GM23248 (cell line): Measurements from ENCODE around the gene CLEC4F. TPM values are rescaled to one million over a fixed set of nuclear protein-coding genes. Genes with fewer than 3 reads are reported as not detected.

Source experiments
- DNase-seq: peaks from one replicate; pipeline ENCODE4 v3.0.0-alpha.2; 2015
- H2AFZ ChIP-seq: fragments of 200-600 bp; sonication (generic); 2 replicates; pipeline ENCODE4 v1.6.1; 2016; ENCODE audit warnings: antibody characterized with exemption
- H3F3A ChIP-seq: fragments of 200-600 bp; sonication (generic); 2 replicates; pipeline ENCODE4 v1.6.1; 2016; ENCODE audit warnings: mild to moderate bottlenecking, antibody characterized with exemption, mixed run types; ENCODE audit not compliant: insufficient read depth
- H3K27ac ChIP-seq: fragments of 200-600 bp; sonication (generic); 2 replicates; pipeline ENCODE4 v1.5.1; 2016; ENCODE audit warnings: mild to moderate bottlenecking
- H3K27me3 ChIP-seq: fragments of 200-600 bp; sonication (generic); replicated peaks from 2 replicates; pipeline ENCODE4 v1.6.1; 2016; ENCODE audit warnings: mild to moderate bottlenecking; ENCODE audit not compliant: insufficient read depth
- H3K36me3 ChIP-seq: fragments of 200-600 bp; sonication (generic); 2 replicates; pipeline ENCODE4 v1.6.1; 2016; ENCODE audit warnings: low read depth, mild to moderate bottlenecking
- H3K4me1 ChIP-seq: fragments of 200-600 bp; sonication (generic); 2 replicates; pipeline ENCODE4 v1.6.1; 2016; ENCODE audit warnings: mild to moderate bottlenecking; ENCODE audit not compliant: insufficient read depth
- H3K4me2 ChIP-seq: fragments of 200-600 bp; sonication (generic); one replicate; pipeline ENCODE4 v1.6.1; 2016; ENCODE audit warnings: mild to moderate bottlenecking; ENCODE audit not compliant: unreplicated experiment
- H3K4me3 ChIP-seq: fragments of 200-600 bp; sonication (generic); 2 replicates; pipeline ENCODE4 v1.5.1; 2016; ENCODE audit warnings: mild to moderate bottlenecking
- H3K79me2 ChIP-seq: fragments of 200-600 bp; sonication (generic); 2 replicates; pipeline ENCODE4 v1.6.1; 2016; ENCODE audit warnings: mild to moderate bottlenecking; ENCODE audit not compliant: insufficient read depth
- H3K9ac ChIP-seq: fragments of 200-600 bp; sonication (generic); 2 replicates; pipeline ENCODE4 v1.6.1; 2016; ENCODE audit warnings: mild to moderate bottlenecking
- H3K9me2 ChIP-seq: fragments of 200-600 bp; sonication (generic); 2 replicates; pipeline ENCODE4 v1.6.1; 2016; ENCODE audit warnings: mixed run types, mild to moderate bottlenecking, moderate library complexity; ENCODE audit not compliant: insufficient read depth
- H3K9me3 ChIP-seq: fragments of 200-600 bp; sonication (generic); one replicate; pipeline ENCODE4 v1.6.1; 2017; ENCODE audit warnings: low read depth
- H4K20me1 ChIP-seq: fragments of 200-600 bp; sonication (generic); 2 replicates; pipeline ENCODE4 v1.6.0; 2016; ENCODE audit not compliant: insufficient read depth
- EZH2 ChIP-seq: fragments of 200-600 bp; sonication (generic); IDR thresholded peaks from 2 replicates; pipeline ENCODE4 v1.6.1; 2018; ENCODE audit warnings: antibody characterized with exemption, mild to moderate bottlenecking; ENCODE audit not compliant: insufficient read depth, poor library complexity, severe bottlenecking
- EZH2phosphoT487 ChIP-seq: fragments of 200-600 bp; sonication (generic); IDR thresholded peaks from 2 replicates; pipeline ENCODE4 v1.6.1; 2018; ENCODE audit warnings: antibody characterized with exemption, moderate library complexity, mild to moderate bottlenecking, low read depth; ENCODE audit not compliant: insufficient read depth
- WGBS, 2 experiments: methylation state at CpG; one replicate each; pipeline ENCODE4 v1.1.6; 2015 to 2017; ENCODE audit warnings: low lambda C conversion rate in 2 of 2, low coverage in 1 of 2; ENCODE audit errors: missing lambda C conversion rate in 2 of 2; 5-methylcytosine and 5-hydroxymethylcytosine counted together
- in situ Hi-C: fragments of 300-500 bp; cut with MboI; formaldehyde crosslinking; loops from 2 replicates; pipeline ENCODE4 v1.15.0; 2020
- polyA plus RNA-seq: library from polyadenylated mRNA; unstranded; fragments of >200 nt; fragmentation: Nextera tagmentation; extraction: Ambion mirVana; gene quantifications from 2 replicates; pipeline ENCODE4 v1.2.1, GENCODE V29; 2016
- total RNA-seq: library from RNA; depleted of rRNA; stranded (reverse); fragments of >200 nt; shearing (Covaris generic); gene quantifications from 2 replicates; pipeline ENCODE4 v1.2.3, GENCODE V29; 2014

The CLEC4F gene
- total and polyA plus RNA-seq, 2 experiments from 2014 or later, result not detected

DNA sequence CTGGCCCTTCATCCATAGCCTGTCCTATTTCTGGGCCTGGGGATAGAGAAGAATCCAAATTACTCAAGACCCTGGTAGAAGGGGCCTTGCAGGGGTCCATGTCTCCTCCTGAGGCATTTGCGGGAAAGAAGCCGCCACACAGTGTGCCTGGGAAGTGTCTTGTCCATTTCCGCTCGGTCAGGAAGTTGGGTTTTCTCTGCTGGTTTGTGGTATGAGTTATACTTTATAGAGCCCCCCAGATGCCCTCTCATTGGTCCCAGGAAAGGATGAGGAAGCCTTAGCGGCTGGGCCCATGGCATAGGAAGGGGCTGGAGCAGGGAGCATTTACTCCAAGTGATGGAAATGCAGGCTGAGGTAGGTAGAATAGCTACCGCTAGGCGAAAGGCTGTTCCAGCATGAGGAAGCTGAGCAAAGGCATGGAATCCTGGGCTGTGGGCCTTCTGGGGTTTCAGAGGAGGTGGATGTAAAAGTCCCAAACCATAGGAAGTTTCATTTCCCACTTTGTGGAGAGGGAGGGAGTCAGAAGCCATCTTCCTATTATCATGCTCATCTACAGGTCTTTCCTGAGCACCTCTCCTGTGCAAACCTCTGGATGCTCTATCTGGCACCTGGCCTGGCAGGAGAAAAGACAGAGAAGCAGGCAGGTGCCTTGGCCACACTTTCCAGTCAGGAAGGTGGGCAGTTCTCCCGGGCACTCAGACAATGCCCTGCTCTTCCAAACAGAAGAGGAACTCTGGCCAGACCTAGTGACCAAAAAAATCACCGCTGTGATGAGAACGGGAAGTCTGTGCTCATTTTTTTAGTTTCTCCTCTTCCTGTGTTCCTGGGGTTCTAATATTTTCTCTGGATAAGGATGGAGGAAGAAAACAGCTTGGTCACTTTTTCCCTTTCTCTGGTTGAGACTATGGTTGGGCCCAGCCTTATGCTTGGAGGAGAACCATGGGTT is 17.9 kb upstream of the CLEC4F start:
- Histone ChIP-seq H3K9me3 (no peaks in the 10 kb centered on the region), H3K9ac (no peak overlapping the region), H3K79me2 (no peaks in the 10 kb centered on the region), H3F3A (no peaks in the 10 kb centered on the region), H3K4me3 (no peak overlapping the region), H2AFZ (no peak overlapping the region), H4K20me1 (no peaks in the 10 kb centered on the region), H3K9me2 (no peaks in the 10 kb centered on the region), H3K27ac (no peak overlapping the region), H3K36me3 (no peaks in the 10 kb centered on the region), H3K4me2 (no peak overlapping the region), H3K27me3 (peaks cover 13% of the 10 kb centered on the region), H3K4me1 (no peaks in the 10 kb centered on the region)
- DNase-seq, result no peak
- TF ChIP-seq EZH2phosphoT487 (no peak), EZH2 (no peak)
- in situ Hi-C loops, result no loop called here
- WGBS, 2 experiments, result 68 to 75% methylated on average over 10 of the region's 10 CpGs

DNA sequence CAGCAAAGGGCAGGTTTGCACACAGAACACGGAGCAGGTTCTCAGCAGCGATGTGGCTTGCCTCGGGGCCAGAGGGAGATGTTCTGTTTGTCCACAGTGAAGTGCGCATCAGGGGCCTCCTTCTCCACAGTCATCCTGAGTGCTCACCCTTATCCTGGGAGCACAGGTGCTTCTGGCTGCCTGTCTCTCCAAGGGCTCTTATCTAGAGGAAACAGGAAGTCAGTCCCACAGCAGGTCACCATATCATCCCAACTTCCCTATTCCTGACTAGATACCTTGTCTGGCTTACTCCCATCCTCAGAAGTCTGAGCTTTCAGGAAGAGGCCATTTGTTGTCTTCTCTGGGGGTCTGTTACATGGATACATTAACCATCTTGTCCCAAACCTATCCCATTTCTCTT is 15.2 kb upstream of the CLEC4F start, which contains the start of gene CD207:
Gene CD207, minus strand, starts transcription at position 174 of the 400 bp plus-strand sequence. Its CDS starts 40 bp downstream, at position 134.
- H3K27me3 ChIP-seq, result peaks cover 29% of the 10 kb centered on the region
- in situ Hi-C loops, result no loop called here

DNA sequence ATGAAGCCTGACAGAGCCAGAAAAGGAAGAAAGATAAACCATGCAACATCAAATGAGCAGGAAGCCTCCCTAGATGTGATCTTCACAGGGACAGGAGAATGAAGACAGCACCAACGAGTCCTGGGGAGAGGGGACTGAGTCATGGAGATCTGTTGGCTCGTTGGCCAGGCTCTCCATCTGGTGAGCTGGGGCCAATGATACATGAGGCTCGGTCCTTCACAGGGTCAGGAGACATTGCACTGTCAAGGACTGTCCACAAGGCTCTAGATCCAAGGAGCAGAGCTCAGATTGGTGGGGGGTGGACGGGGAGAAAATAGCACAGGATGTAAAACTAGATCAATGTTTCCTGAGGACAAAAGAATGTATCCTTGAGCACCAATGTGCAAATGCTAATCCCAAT is 14.5 kb upstream of the CLEC4F start:
- in situ Hi-C loops, result no loop called here
- DNase-seq, result no peak
- H3F3A ChIP-seq, result no peaks in the 10 kb centered on the region
- WGBS, 2 experiments, result 38 to 40% methylated on average over 4 of the region's 4 CpGs
- H3K4me1 ChIP-seq, result no peaks in the 10 kb centered on the region
- no peak overlapping the region for H3K27ac ChIP-seq
- H3K79me2 ChIP-seq, result no peaks in the 10 kb centered on the region
- peaks cover 34% of the 10 kb centered on the region for H3K27me3 ChIP-seq
- no peak overlapping the region for H2AFZ ChIP-seq
- no peaks in the 10 kb centered on the region for H3K9me2 ChIP-seq
- no peaks in the 10 kb centered on the region for H4K20me1 ChIP-seq
- H3K4me3 ChIP-seq, result no peak overlapping the region
- H3K9me3 ChIP-seq, result no peaks in the 10 kb centered on the region
- no peaks in the 10 kb centered on the region for H3K36me3 ChIP-seq
- H3K4me2 ChIP-seq, result no peak overlapping the region
- no peak overlapping the region for H3K9ac ChIP-seq
- TF ChIP-seq EZH2, result no peak
- no peak for TF ChIP-seq EZH2phosphoT487

More for the DNA sequence above, 15.2 kb upstream of the CLEC4F start, which contains the start of gene CD207:
- no peaks in the 10 kb centered on the region for H3K79me2 ChIP-seq
- H3K9me2 ChIP-seq, result no peaks in the 10 kb centered on the region
- TF ChIP-seq EZH2phosphoT487 (no peak), EZH2 (no peak)
- no peak for DNase-seq
- H3K9ac ChIP-seq, result no peak within 1 kb of the TSS
- no peak within 1 kb of the TSS for H2AFZ ChIP-seq
- no peak within 1 kb of the TSS for H3K4me2 ChIP-seq
- WGBS, 2 experiments, result 62 to 67% methylated on average over 4 of the region's 4 CpGs
- H3K36me3 ChIP-seq, result no peaks in the 10 kb centered on the region
- no peak within 1 kb of the TSS for H3K4me3 ChIP-seq
- no peaks in the 10 kb centered on the region for H4K20me1 ChIP-seq
- no peaks in the 10 kb centered on the region for H3K4me1 ChIP-seq
- H3K9me3 ChIP-seq, result no peaks in the 10 kb centered on the region
- no peak within 1 kb of the TSS for H3K27ac ChIP-seq
- H3F3A ChIP-seq, result no peaks in the 10 kb centered on the region

DNA sequence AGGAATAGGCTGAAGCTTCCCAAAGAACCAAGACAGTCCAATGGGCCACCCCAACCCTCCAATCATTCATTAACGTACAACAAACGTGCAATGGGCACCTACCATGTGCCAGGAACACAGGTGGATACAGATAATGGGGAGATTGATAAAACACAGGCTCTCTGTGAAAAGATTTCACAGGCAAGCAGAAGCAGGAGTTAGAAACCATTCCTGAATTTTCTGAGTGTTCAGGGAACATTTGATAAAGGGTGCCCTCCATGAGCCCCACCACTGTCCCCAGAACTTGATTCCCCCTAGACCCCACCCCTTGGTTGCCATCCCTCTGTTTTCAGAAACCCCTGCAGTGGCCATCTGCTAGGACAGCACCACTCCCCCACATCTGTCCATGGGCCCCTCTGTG is 13.7 kb upstream of the CLEC4F start:
- Histone ChIP-seq H3K36me3 (no peaks in the 10 kb centered on the region), H3K9me3 (no peaks in the 10 kb centered on the region), H3K9ac (no peak overlapping the region), H3K79me2 (no peaks in the 10 kb centered on the region), H4K20me1 (no peaks in the 10 kb centered on the region), H3K4me3 (no peak overlapping the region), H3K27me3 (peaks cover 37% of the 10 kb centered on the region), H3F3A (no peaks in the 10 kb centered on the region), H3K27ac (no peak overlapping the region), H3K4me2 (no peak overlapping the region), H2AFZ (no peak overlapping the region), H3K9me2 (no peaks in the 10 kb centered on the region), H3K4me1 (no peaks in the 10 kb centered on the region)
- in situ Hi-C loops, result no loop called here
- no peak for TF ChIP-seq EZH2
- TF ChIP-seq EZH2phosphoT487, result no peak
- WGBS, 2 experiments, result 25 to 40% methylated on average over 2 of the region's 2 CpGs
- DNase-seq, result no peak
